AG09309 (cell line): ENCODE measurements around the gene FOSL1.

Experiments used
- DNase-seq: peaks from one replicate; pipeline ENCODE4 v3.0.0-alpha.2; 2010; ENCODE audit warnings: low read depth
- H3K4me3 ChIP-seq: 2 replicates; pipeline ENCODE4 v1.5.1; 2011; ENCODE audit warnings: mild to moderate bottlenecking, low read depth, low read length, moderate library complexity; ENCODE audit not compliant: control insufficient read depth
- TF ChIP-seq, protein P1 (sequence below): IDR thresholded peaks from 2 replicates; pipeline ENCODE4 v1.5.1; 2011; ENCODE audit warnings: mild to moderate bottlenecking, low read depth, low read length, inconsistent platforms; ENCODE audit not compliant: insufficient read depth, control insufficient read depth; ENCODE audit errors: missing control alignments

Gene FOSL1

DNA sequence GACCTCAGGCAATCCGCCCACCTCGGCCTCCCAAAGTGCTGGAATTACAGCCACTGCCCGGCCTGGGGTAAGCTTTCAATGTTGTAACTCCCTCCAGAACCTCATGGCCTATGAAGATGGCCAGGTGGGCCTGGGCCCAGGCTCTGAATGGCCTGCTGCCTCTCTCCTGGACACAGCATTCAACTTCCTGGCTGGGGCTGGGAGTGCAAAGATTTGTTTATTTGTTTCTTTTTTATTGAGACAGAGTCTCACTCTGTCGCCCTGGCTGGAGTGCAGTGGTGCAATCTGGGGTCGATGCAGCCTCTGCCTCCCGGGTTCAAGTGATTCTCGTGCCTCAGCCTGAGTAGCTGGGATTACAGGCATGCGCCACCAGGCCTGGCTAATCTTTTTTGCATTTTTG is 44.6 kb upstream of the FOSL1 start:
- DNase-seq, result no peak
- no peak overlapping the region for H3K4me3 ChIP-seq
- TF ChIP-seq, protein P1, sequence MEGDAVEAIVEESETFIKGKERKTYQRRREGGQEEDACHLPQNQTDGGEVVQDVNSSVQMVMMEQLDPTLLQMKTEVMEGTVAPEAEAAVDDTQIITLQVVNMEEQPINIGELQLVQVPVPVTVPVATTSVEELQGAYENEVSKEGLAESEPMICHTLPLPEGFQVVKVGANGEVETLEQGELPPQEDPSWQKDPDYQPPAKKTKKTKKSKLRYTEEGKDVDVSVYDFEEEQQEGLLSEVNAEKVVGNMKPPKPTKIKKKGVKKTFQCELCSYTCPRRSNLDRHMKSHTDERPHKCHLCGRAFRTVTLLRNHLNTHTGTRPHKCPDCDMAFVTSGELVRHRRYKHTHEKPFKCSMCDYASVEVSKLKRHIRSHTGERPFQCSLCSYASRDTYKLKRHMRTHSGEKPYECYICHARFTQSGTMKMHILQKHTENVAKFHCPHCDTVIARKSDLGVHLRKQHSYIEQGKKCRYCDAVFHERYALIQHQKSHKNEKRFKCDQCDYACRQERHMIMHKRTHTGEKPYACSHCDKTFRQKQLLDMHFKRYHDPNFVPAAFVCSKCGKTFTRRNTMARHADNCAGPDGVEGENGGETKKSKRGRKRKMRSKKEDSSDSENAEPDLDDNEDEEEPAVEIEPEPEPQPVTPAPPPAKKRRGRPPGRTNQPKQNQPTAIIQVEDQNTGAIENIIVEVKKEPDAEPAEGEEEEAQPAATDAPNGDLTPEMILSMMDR, result no peak

DNA sequence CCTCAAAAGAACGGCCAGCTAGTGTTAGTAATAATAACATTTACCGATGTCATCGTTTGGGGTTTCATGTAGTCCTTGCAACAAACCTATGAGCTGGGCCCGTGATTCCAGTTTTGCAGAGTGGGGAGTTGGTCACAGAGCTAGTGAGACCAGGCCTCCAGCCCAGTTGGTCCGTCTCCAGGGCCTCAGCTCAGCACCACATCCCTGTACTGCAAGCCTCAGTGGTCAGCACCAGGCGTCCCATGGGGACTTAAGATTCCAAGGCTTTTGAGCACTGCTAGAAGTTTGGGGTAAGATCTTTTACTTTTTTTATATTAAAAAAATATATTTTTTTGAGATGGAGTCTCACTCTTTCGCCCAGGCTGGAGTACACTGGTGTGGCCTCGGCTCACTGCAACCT is 44.0 kb upstream of the FOSL1 start:
- TF ChIP-seq, protein P1, result no peak
- no peak for DNase-seq

GRCh38 chr11:65942531-65942930 is 42.3 kb upstream of the FOSL1 start:
- H3K4me3 ChIP-seq, result no peak overlapping the region
- TF ChIP-seq, protein P1, result no peak
- no peak for DNase-seq

More for the DNA sequence above, 44.0 kb upstream of the FOSL1 start:
- no peak overlapping the region for H3K4me3 ChIP-seq

DNA sequence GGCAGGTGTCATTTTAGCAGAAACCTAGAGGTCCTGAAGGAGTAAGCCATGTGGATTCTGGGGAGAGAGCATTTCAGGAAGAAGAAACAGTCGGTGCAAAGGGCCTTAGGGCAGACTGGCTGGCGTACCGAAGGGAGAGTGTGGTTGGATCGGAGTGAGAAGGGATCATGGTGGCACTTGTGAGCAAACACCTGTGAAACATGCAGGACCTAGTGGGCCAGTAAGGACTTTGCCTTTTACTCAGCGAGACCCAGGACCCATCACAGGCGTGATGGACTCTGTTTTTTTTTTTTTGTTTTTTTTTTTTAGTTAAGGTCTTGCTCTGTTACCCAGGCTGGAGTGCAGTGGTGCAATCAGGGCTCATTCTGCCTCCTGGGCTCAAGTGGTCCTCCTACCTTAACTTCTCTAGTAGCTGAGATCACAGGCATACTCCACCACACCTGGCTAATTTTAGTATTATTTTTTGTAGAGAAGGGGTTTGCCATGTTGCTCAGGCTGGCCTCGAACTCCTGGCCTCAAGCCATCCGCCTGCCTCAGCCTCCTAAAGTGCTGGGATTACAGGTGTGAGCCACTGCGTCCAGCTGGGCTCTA is 41.6 kb upstream of the FOSL1 start:
- TF ChIP-seq, protein P1, result no peak
- DNase-seq, result no peak
- no peak overlapping the region for H3K4me3 ChIP-seq

DNA sequence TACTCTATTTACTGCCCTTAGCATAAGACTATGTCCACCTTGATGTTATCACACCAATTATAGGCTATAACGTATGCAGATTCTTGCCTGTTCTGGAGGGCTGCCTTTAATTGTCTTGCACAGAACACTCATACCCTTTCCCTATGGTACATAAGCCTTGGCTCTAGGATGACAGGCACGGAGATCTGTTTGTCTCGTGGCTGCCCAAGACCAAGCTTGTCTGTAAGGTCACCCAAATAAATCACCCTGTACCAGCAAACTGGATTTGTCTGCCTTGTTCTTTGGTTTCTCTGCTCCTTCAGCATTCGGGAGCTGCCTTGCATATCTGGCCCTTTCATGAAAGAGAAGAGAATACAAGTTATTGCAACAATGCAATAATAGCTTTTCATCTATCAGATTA is 37.6 kb upstream of the FOSL1 start:
- no peak overlapping the region for H3K4me3 ChIP-seq
- TF ChIP-seq, protein P1, result no peak
- no peak for DNase-seq

GRCh38 chr11:65934014-65934413 is 33.8 kb upstream of the FOSL1 start:
- H3K4me3 ChIP-seq, result no peak overlapping the region
- DNase-seq, result no peak
- TF ChIP-seq, protein P1, result no peak

DNA sequence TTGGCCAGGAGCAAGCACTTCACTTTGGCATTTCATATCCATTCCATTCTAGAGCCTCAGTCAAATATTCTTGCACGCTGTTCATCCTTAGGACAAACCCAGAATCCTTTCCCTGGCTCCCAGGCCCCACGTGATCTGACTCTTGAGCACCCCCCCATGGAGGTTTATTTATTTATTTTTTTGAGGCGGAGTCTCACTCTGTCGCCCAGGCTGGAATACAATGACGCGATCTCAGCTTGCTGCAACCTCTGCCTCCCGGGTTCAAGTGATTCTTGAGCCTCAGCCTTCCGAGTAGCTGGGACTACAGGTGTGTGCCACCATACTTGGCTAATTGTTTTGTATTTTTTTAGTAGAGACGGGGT is 32.4 kb upstream of the FOSL1 start:
- DNase-seq, result no peak
- TF ChIP-seq, protein P1, result no peak
- H3K4me3 ChIP-seq, result no peak overlapping the region
